Peyer's patch (tissue), 4 donors: ENCODE measurements around the gene KMT5B.

Experiments used
- POLR2A ChIP-seq, 2 donors: fragments of 450-650 bp; IDR thresholded peaks; one replicate each; pipeline ENCODE4 v1.5.1; 2017; ENCODE audit warnings: antibody characterized with exemption in 2 of 2, mild to moderate bottlenecking in 2 of 2, moderate library complexity in 2 of 2
- TF ChIP-seq, protein P1 (sequence below), 6 experiments: fragments of 450-650 bp in 4 of 6; fragments of 200-600 bp in 2 of 6; sonication (generic) in 1 of 6; IDR thresholded peaks; one replicate each; pipeline ENCODE4 v1.5.1; 2017 to 2019; ENCODE audit warnings: antibody characterized with exemption in 6 of 6, mild to moderate bottlenecking in 3 of 6, moderate library complexity in 1 of 6

DNA sequence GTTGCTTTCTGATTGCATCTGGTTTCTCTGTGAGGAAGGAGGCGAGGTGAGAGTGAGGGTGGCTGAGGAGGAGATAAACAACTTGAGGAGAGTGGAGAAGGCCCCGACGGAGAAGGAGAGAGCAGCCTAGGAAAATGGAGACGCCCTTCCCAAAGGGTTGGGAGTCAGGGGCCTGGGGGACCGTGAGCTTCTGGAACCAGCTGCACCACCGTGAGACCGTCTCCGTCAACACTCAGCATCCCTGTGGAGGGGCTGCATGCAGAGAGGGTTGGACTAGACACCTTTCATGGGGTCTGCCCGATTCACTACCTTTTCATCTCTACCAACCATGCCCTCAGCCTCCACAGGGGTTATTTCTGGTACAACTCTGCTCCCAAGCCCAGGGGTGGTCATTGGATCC is 13.3 kb upstream of the KMT5B start:
- TF ChIP-seq, protein P1, sequence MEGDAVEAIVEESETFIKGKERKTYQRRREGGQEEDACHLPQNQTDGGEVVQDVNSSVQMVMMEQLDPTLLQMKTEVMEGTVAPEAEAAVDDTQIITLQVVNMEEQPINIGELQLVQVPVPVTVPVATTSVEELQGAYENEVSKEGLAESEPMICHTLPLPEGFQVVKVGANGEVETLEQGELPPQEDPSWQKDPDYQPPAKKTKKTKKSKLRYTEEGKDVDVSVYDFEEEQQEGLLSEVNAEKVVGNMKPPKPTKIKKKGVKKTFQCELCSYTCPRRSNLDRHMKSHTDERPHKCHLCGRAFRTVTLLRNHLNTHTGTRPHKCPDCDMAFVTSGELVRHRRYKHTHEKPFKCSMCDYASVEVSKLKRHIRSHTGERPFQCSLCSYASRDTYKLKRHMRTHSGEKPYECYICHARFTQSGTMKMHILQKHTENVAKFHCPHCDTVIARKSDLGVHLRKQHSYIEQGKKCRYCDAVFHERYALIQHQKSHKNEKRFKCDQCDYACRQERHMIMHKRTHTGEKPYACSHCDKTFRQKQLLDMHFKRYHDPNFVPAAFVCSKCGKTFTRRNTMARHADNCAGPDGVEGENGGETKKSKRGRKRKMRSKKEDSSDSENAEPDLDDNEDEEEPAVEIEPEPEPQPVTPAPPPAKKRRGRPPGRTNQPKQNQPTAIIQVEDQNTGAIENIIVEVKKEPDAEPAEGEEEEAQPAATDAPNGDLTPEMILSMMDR (IDR thresholded peaks at IDR 0.05) = no peak
- TF ChIP-seq POLR2A (IDR thresholded peaks at IDR 0.05) = no peak
